ENCODE measurements around the gene GTF2H2. TPM values are rescaled to one million over a fixed set of nuclear protein-coding genes. Genes with fewer than 3 reads are reported as not detected.
"Not testable (repeated sequence)": the region's sequence is repeated elsewhere in the genome, so short reads cannot be mapped to it uniquely, and the experiment has no call there.

Gene GTF2H2
- total RNA-seq, 4 donors from 2014 or later = 7.2 to 17.0 (median 11.2) TPM

GRCh38 chr5:71044808-71045207, 22.7 kb downstream of the GTF2H2 start:
- WGBS, 2 donors = 80% methylated on average over 1 of the region's 2 CpGs; no CpG with 5 or more reads in 1 of the 2 donors

GRCh38 chr5:71044128-71044527, 23.3 kb downstream of the GTF2H2 start:
- no CpG with 5 or more reads among the region's 2 CpGs for WGBS, 2 donors
- H3K27ac ChIP-seq; H3K36me3 ChIP-seq; H3K4me3 ChIP-seq; DNase-seq; intact Hi-C loops (cut with DNase I); H3K4me1 ChIP-seq; H3K9me3 ChIP-seq; H3K27me3 ChIP-seq: not testable (repeated sequence)

More at GRCh38 chr5:71044808-71045207, 22.7 kb downstream of the GTF2H2 start:
- H3K27me3 ChIP-seq; DNase-seq; H3K4me3 ChIP-seq; intact Hi-C loops (cut with DNase I); H3K9me3 ChIP-seq; H3K27ac ChIP-seq; H3K4me1 ChIP-seq; H3K36me3 ChIP-seq: not testable (repeated sequence)

GRCh38 chr5:71031046-71031776, 36.3 kb downstream of the GTF2H2 start:
- H3K27me3 ChIP-seq; H3K4me3 ChIP-seq; intact Hi-C loops (cut with DNase I); H3K36me3 ChIP-seq; H3K4me1 ChIP-seq; H3K9me3 ChIP-seq; H3K27ac ChIP-seq; DNase-seq: not testable (repeated sequence)
- WGBS, 2 donors = no CpG with 5 or more reads among the region's 7 CpGs

- H3K4me1 ChIP-seq; H3K27me3 ChIP-seq; H3K27ac ChIP-seq; intact Hi-C loops (cut with DNase I); DNase-seq; H3K4me3 ChIP-seq; H3K9me3 ChIP-seq; H3K36me3 ChIP-seq: not testable (repeated sequence)
- WGBS, 2 donors = 100% methylated on average over 2 of the region's 8 CpGs; no CpG with 5 or more reads in 1 of the 2 donors
These were observed 42.1 kb downstream of the GTF2H2 start, which contains the start of gene NAIP for GRCh38 chr5:71025289-71025953. Gene NAIP, minus strand, starts transcription at chr5:71025339. Its CDS starts 12,424 bp downstream, at chr5:71012915.

GRCh38 chr5:71020643-71021042, 46.8 kb downstream of the GTF2H2 start:
- DNase-seq; H3K27ac ChIP-seq; intact Hi-C loops (cut with DNase I): not testable (repeated sequence)

GRCh38 chr5:71018376-71019005, 49.0 kb downstream of the GTF2H2 start:
- H3K27me3 ChIP-seq; H3K27ac ChIP-seq; intact Hi-C loops (cut with DNase I); DNase-seq; H3K4me1 ChIP-seq; H3K9me3 ChIP-seq; H3K36me3 ChIP-seq; H3K4me3 ChIP-seq: not testable (repeated sequence)
- WGBS, 2 donors = no CpG with 5 or more reads among the region's 6 CpGs

More at GRCh38 chr5:71020643-71021042, 46.8 kb downstream of the GTF2H2 start:
- not testable (repeated sequence) for H3K27me3 ChIP-seq, H3K9me3 ChIP-seq, H3K4me3 ChIP-seq, H3K36me3 ChIP-seq, H3K4me1 ChIP-seq
- WGBS, 2 donors = no CpG with 5 or more reads among the region's 6 CpGs

- no peak overlapping the region for H3K4me3 ChIP-seq
- no peaks in the 10 kb centered on the region for H3K36me3 ChIP-seq
- no peak overlapping the region for H3K27ac ChIP-seq
- TF ChIP-seq CTCF (IDR thresholded peaks at IDR 0.05) = no peak
- no peak for TF ChIP-seq POLR2A (IDR thresholded peaks at IDR 0.05)
- H3K4me1 ChIP-seq = no peaks in the 10 kb centered on the region
- no peak for DNase-seq
- H3K27me3 ChIP-seq = no peaks in the 10 kb centered on the region
- 75 to 79% methylated on average over 7 to 8 of the region's 8 CpGs for WGBS, 2 donors
- no peaks in the 10 kb centered on the region for H3K9me3 ChIP-seq
- intact Hi-C loops (cut with DNase I) = no loop called here
These were observed 53.3 kb downstream of the GTF2H2 start for GRCh38 chr5:71014176-71014575.

GRCh38 chr5:71013575-71013974, 53.9 kb downstream of the GTF2H2 start:
- DNase-seq = no peak
- 83 to 90% methylated on average over 9 to 11 of the region's 12 CpGs for WGBS, 2 donors
- Histone ChIP-seq H3K9me3 (no peaks in the 10 kb centered on the region), H3K4me3 (no peak overlapping the region), H3K27me3 (no peaks in the 10 kb centered on the region), H3K4me1 (no peaks in the 10 kb centered on the region), H3K36me3 (no peaks in the 10 kb centered on the region), H3K27ac (no peak overlapping the region)
- TF ChIP-seq POLR2A (IDR thresholded peaks at IDR 0.05) (no peak), CTCF (IDR thresholded peaks at IDR 0.05) (no peak)
- intact Hi-C loops (cut with DNase I) = no loop called here
